ENCODE data around the gene SNAPC1. TPM values are rescaled to one million over a fixed set of nuclear protein-coding genes. Genes with fewer than 3 reads are reported as not detected.
"Not testable (repeated sequence)": the region's sequence is repeated elsewhere in the genome, so short reads cannot be mapped to it uniquely, and the experiment has no call there.

Gene SNAPC1
- total and polyA plus RNA-seq, 2 donors (not counting 3 experiments of a cell fraction or from before 2014, with no cell fraction given), result 12.7 to 14.3 TPM

DNA sequence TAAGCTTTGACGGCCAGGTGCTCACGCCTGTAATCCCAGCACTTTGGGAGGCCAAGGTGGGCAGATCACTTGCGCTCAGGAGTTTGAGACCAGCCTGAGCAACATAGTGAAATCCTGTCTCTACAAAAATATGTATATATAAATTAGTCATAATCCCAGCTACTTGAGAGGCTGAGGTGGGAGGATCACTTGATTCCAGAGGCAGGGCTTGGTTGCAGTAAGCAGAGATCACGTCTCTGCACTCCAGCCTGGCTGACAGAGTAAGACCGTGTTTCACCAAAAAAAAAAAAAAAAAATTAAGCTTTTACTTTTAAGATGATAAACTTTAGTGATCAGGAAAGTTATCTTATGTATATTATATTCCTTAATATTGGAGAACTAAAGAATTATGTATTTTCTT, 18.0 kb upstream of the SNAPC1 start:
- peaks cover 5% of the 10 kb centered on the region for H3K4me1 ChIP-seq (ENCODE audit: control insufficient read depth, extremely low read depth, insufficient read depth, low read length)
- peaks cover 12 to 42% of the 10 kb centered on the region in 2 experiments for H3K36me3 ChIP-seq (ENCODE audit: control insufficient read depth in 2 of 2, extremely low read depth in 1 of 2, insufficient read depth in 2 of 2, low read length in 2 of 2)
- no peak overlapping the region for H2AFZ ChIP-seq (ENCODE audit: low read depth, low read length)
- H3K27me3 ChIP-seq (ENCODE audit: control insufficient read depth in 2 of 2, insufficient read depth in 2 of 2, low read length in 2 of 2), result no peaks in the 10 kb centered on the region
- no peak overlapping the region for H3K27ac ChIP-seq (ENCODE audit: insufficient read depth, low read depth, low read length)
- H3K79me2 ChIP-seq (ENCODE audit: control insufficient read depth, insufficient read depth, low read length), result peaks cover 84% of the 10 kb centered on the region
- H3K4me2 ChIP-seq (ENCODE audit: insufficient read depth, low read length), result no peak overlapping the region
- CTCF ChIA-PET, result interaction anchor here (0.9 kb wide), 1 partner anchor 382 kb away, joined by 4 read pairs; no protein-coding TSS in a partner anchor
- BruUV-seq (replicated peaks), result no TSS peak
- no peak overlapping the region for H3K9ac ChIP-seq (replicated peaks; ENCODE audit: extremely low read depth, insufficient read depth, low read length)
- no peaks in the 10 kb centered on the region for H3K9me3 ChIP-seq (replicated peaks; ENCODE audit: control insufficient read depth, insufficient read depth, low read length)
- dilution Hi-C loops (cut with MboI; ENCODE audit: extremely low pct_ligation_motif_present, low sequenced_read_pairs) (loop anchor here (25.0 kb wide), 1 partner anchor 282 kb away; no protein-coding TSS in a partner anchor), intact Hi-C loops (cut with micrococcal nuclease) (no loop called here)
- POLR2A ChIA-PET, result no interaction called here
- H4K20me1 ChIP-seq (replicated peaks; ENCODE audit: control insufficient read depth, extremely low read depth, insufficient read depth, low read length), result peaks cover 6% of the 10 kb centered on the region
- FAIRE-seq, result no peak
- H3K4me3 ChIP-seq (replicated peaks in 1 of 3; ENCODE audit: insufficient read depth in 1 of 3, low read depth in 1 of 3, low read length in 3 of 3), result no peak overlapping the region
- TF ChIP-seq, protein P1, sequence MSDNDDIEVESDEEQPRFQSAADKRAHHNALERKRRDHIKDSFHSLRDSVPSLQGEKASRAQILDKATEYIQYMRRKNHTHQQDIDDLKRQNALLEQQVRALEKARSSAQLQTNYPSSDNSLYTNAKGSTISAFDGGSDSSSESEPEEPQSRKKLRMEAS (IDR thresholded peaks at IDR 0.05; ENCODE audit: insufficient read depth, insufficient read length), result no peak
- TF ChIP-seq, protein P2, sequence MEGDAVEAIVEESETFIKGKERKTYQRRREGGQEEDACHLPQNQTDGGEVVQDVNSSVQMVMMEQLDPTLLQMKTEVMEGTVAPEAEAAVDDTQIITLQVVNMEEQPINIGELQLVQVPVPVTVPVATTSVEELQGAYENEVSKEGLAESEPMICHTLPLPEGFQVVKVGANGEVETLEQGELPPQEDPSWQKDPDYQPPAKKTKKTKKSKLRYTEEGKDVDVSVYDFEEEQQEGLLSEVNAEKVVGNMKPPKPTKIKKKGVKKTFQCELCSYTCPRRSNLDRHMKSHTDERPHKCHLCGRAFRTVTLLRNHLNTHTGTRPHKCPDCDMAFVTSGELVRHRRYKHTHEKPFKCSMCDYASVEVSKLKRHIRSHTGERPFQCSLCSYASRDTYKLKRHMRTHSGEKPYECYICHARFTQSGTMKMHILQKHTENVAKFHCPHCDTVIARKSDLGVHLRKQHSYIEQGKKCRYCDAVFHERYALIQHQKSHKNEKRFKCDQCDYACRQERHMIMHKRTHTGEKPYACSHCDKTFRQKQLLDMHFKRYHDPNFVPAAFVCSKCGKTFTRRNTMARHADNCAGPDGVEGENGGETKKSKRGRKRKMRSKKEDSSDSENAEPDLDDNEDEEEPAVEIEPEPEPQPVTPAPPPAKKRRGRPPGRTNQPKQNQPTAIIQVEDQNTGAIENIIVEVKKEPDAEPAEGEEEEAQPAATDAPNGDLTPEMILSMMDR (IDR thresholded peaks at IDR 0.05; ENCODE audit: extremely low read depth in 1 of 2, insufficient read depth in 1 of 2, low read depth in 1 of 2, low read length in 2 of 2), result no peak
- TF ChIP-seq EZH2 (IDR thresholded peaks at IDR 0.05; ENCODE audit: borderline replicate concordance, low read depth, low read length, severe bottlenecking) (no peak), POLR2AphosphoS5 (IDR thresholded peaks at IDR 0.05; ENCODE audit: insufficient read depth, low read depth, low read length) (no peak), POLR2A (IDR thresholded peaks at IDR 0.05; ENCODE audit: low read depth, low read length) (no peak), MYC (IDR thresholded peaks at IDR 0.05; ENCODE audit: low read depth, low read length) (no peak), JUN (IDR thresholded peaks at IDR 0.05; ENCODE audit: borderline replicate concordance, insufficient read depth, insufficient read length, low read depth) (no peak), GATA2 (IDR thresholded peaks at IDR 0.05; ENCODE audit: insufficient read depth, insufficient read length, low read depth, low read length) (no peak), FOS (IDR thresholded peaks at IDR 0.05; ENCODE audit: borderline replicate concordance, insufficient read depth, low read length) (no peak)
- H3K9me1 ChIP-seq (replicated peaks; ENCODE audit: control insufficient read depth, extremely low read depth, insufficient read depth, low read length), result no peaks in the 10 kb centered on the region
- no peak for DNase-seq (ENCODE audit: low read depth, low spot score)

DNA sequence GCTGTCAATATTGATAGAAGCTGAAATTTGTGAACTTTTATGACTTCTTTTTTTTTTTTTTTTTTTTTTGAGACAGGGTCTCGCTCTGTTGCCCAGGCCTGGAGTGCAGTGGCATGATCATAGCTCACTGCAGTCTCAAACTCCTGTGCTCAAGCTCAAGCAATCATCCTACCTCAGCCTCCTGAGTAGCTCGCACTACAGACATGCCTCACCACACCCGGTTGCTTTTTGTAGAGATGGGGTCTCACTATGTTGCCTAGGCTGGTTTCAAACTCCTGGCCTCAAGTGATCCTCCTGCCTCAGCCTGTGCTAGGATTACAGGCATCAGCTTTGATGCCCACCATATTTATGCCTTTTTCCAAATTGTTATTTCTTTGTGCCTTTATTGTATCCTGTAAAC, 15.9 kb upstream of the SNAPC1 start:
- H3K27ac ChIP-seq (ENCODE audit: insufficient read depth, low read depth, low read length); DNase-seq (ENCODE audit: low read depth, low spot score); H4K20me1 ChIP-seq (replicated peaks; ENCODE audit: control insufficient read depth, extremely low read depth, insufficient read depth, low read length); H3K9me1 ChIP-seq (replicated peaks; ENCODE audit: control insufficient read depth, extremely low read depth, insufficient read depth, low read length); intact Hi-C loops (cut with micrococcal nuclease); H3K9me3 ChIP-seq (replicated peaks; ENCODE audit: control insufficient read depth, insufficient read depth, low read length); H3K27me3 ChIP-seq (ENCODE audit: control insufficient read depth in 2 of 2, insufficient read depth in 2 of 2, low read length in 2 of 2); H3K9ac ChIP-seq (replicated peaks; ENCODE audit: extremely low read depth, insufficient read depth, low read length); H3K4me2 ChIP-seq (ENCODE audit: insufficient read depth, low read length); FAIRE-seq; BruUV-seq (replicated peaks); H2AFZ ChIP-seq (ENCODE audit: low read depth, low read length); H3K4me3 ChIP-seq (replicated peaks in 1 of 3; ENCODE audit: insufficient read depth in 1 of 3, low read depth in 1 of 3, low read length in 3 of 3): not testable (repeated sequence)
- ChIA-PET POLR2A (interaction anchor here (0.7 kb wide), 1 partner anchor 148 kb away, joined by 4 read pairs; no protein-coding TSS in a partner anchor), CTCF (interaction anchor here (0.5 to 2.3 kb wide), 10 partner anchors 16 to 382 kb away, joined by 3 to 13 read pairs (median 4); partner anchors contain the start of gene SNAPC1)
- dilution Hi-C loops (cut with MboI; ENCODE audit: extremely low pct_ligation_motif_present, low sequenced_read_pairs), result loop anchor here (25.0 kb wide), 1 partner anchor 284 kb away; no protein-coding TSS in a partner anchor
- Histone ChIP-seq H3K36me3 (ENCODE audit: control insufficient read depth in 2 of 2, extremely low read depth in 1 of 2, insufficient read depth in 2 of 2, low read length in 2 of 2) (peaks cover 10 to 35% of the 10 kb centered on the region in 2 experiments), H3K79me2 (ENCODE audit: control insufficient read depth, insufficient read depth, low read length) (peaks cover 79% of the 10 kb centered on the region), H3K4me1 (ENCODE audit: control insufficient read depth, extremely low read depth, insufficient read depth, low read length) (peaks cover 13% of the 10 kb centered on the region)

Measured in endothelial cell of umbilical vein (primary cell).